ENCODE data around the gene AGPAT2. TPM values are rescaled to one million over a fixed set of nuclear protein-coding genes. Genes with fewer than 3 reads are reported as not detected.

The AGPAT2 gene
- total RNA-seq, 1 experiment from 2014 or later, result 103 TPM

DNA sequence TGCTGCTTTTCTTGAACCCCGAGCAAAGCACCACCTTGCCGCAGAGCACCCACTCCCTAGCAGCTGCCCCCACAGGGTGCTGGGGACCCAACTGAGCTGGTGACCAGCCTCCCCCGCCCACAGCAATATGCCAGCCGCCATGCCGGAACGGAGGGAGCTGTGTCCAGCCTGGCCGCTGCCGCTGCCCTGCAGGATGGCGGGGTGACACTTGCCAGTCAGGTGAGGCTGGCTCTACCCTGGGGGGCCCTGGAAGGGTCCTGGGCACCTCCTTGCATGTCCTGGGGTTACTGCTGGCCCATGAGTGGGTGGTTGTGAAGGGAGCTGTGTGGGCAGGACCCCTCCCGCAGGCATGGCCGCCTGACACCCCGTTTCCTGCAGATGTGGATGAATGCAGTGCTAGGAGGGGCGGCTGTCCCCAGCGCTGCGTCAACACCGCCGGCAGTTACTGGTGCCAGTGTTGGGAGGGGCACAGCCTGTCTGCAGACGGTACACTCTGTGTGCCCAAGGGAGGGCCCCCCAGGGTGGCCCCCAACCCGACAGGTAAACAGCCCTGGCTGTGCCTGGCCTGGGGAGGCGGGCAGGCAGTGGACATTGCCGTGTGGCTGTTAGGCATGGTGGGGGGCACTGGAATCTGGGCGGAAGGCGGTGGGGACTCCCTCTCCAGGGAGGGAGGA, 17.3 kb downstream of the AGPAT2 start:
- ATAC-seq (no peak), DNase-seq (no peak)
- Histone ChIP-seq H3K27me3 (ENCODE audit: low read length) (no peaks in the 10 kb centered on the region), H4K20me1 (ENCODE audit: low read length) (no peaks in the 10 kb centered on the region), H3F3A (ENCODE audit: low read length, unreplicated experiment) (no peaks in the 10 kb centered on the region), H3K9me2 (replicated peaks; ENCODE audit: low read length) (no peaks in the 10 kb centered on the region), H3K79me2 (ENCODE audit: low read length) (no peaks in the 10 kb centered on the region), H2AFZ (ENCODE audit: low read length) (no peak overlapping the region), H3K9me3 (ENCODE audit: low read length) (no peaks in the 10 kb centered on the region), H3K4me3 (ENCODE audit: low read length) (no peak overlapping the region), H3K9ac (ENCODE audit: low read length) (no peak overlapping the region), H3K36me3 (ENCODE audit: low read depth, low read length) (no peaks in the 10 kb centered on the region), H3K27ac (ENCODE audit: low read length) (no peak overlapping the region), H3K4me1 (ENCODE audit: insufficient read depth, low read length) (no peaks in the 10 kb centered on the region), H3K4me2 (ENCODE audit: low read length) (no peak overlapping the region)
- TF ChIP-seq EZH2phosphoT487 (IDR thresholded peaks at IDR 0.05; ENCODE audit: borderline replicate concordance, low read length) (no peak), EZH2 (IDR thresholded peaks at IDR 0.05; ENCODE audit: low read length, unreplicated experiment) (no peak)
- TF ChIP-seq, protein P1, sequence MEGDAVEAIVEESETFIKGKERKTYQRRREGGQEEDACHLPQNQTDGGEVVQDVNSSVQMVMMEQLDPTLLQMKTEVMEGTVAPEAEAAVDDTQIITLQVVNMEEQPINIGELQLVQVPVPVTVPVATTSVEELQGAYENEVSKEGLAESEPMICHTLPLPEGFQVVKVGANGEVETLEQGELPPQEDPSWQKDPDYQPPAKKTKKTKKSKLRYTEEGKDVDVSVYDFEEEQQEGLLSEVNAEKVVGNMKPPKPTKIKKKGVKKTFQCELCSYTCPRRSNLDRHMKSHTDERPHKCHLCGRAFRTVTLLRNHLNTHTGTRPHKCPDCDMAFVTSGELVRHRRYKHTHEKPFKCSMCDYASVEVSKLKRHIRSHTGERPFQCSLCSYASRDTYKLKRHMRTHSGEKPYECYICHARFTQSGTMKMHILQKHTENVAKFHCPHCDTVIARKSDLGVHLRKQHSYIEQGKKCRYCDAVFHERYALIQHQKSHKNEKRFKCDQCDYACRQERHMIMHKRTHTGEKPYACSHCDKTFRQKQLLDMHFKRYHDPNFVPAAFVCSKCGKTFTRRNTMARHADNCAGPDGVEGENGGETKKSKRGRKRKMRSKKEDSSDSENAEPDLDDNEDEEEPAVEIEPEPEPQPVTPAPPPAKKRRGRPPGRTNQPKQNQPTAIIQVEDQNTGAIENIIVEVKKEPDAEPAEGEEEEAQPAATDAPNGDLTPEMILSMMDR (conservative IDR thresholded peaks at IDR 0.05; ENCODE audit: low read depth, low read length), result no peak
- ChIA-PET CTCF (no interaction called here), POLR2A (ENCODE audit: unreplicated experiment) (no interaction called here)
- no TSS peak for BruUV-seq (replicated peaks)
- intact Hi-C loops (cut with micrococcal nuclease), result loop anchor here (2.0 kb wide), 1 partner anchor 25 kb away; no protein-coding TSS in a partner anchor

DNA sequence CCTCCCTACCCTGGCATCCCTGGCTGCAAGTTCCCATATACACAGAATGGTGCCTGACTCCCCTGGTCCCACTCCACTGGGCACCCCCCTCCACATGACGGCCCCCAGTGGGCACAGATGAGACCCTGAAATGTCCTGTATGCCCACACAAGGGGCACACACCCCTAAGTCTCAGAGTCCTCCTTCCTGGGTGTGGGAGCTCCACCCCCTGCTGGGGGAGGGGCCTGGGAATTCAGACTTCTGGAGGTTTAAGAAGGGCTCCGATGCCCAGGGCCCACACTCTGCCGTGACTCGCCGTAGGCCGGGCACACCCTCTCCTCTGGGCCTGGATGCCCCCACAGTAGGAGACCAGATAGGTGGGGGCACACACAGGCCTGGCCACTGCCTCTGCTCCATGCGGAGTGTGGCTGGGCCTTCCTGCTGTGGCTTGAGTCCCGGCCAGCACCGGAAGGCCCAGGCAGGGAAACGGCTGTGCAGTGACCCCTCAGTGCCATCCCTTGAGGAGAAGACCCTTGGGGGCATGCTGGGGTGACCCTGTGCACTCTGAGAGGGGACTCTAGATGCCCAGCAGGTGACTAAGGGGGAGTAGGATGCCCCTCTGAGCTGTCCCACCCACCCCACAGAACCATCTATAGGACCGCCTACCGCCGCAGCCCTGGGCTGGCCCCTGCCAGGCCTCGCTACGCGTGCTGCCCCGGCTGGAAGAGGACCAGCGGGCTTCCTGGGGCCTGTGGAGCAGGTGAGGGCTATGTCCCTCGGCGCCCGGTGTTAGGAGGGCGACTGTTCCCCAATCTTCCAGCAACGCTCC, 18.1 kb downstream of the AGPAT2 start:
- ChIA-PET POLR2A (ENCODE audit: unreplicated experiment) (no interaction called here), CTCF (interaction anchor here (0.6 kb wide), 1 partner anchor 126 kb away, joined by 3 read pairs; no protein-coding TSS in a partner anchor)
- ATAC-seq (no peak), DNase-seq (peak; percentile 22)
- no peak overlapping the region for H3K4me2 ChIP-seq (ENCODE audit: low read length)
- intact Hi-C loops (cut with micrococcal nuclease), result no loop called here
- no peak overlapping the region for H3K27ac ChIP-seq (ENCODE audit: low read length)
- no peaks in the 10 kb centered on the region for H3K36me3 ChIP-seq (ENCODE audit: low read depth, low read length)
- BruUV-seq (replicated peaks), result no TSS peak
- no peak overlapping the region for H2AFZ ChIP-seq (ENCODE audit: low read length)
- H3K9me2 ChIP-seq (replicated peaks; ENCODE audit: low read length), result no peaks in the 10 kb centered on the region
- H3K4me3 ChIP-seq (ENCODE audit: low read length), result no peak overlapping the region
- H3F3A ChIP-seq (ENCODE audit: low read length, unreplicated experiment), result no peaks in the 10 kb centered on the region
- H3K9ac ChIP-seq (ENCODE audit: low read length), result no peak overlapping the region
- H4K20me1 ChIP-seq (ENCODE audit: low read length), result no peaks in the 10 kb centered on the region
- no peaks in the 10 kb centered on the region for H3K4me1 ChIP-seq (ENCODE audit: insufficient read depth, low read length)
- TF ChIP-seq, protein P1 (conservative IDR thresholded peaks at IDR 0.05; ENCODE audit: low read depth, low read length), result no peak
- H3K79me2 ChIP-seq (ENCODE audit: low read length), result no peaks in the 10 kb centered on the region
- no peaks in the 10 kb centered on the region for H3K27me3 ChIP-seq (ENCODE audit: low read length)
- no peaks in the 10 kb centered on the region for H3K9me3 ChIP-seq (ENCODE audit: low read length)
